Gastroesophageal sphincter (tissue), 4 donors: ENCODE results near the gene TMEM203. TPM values are rescaled to one million over a fixed set of nuclear protein-coding genes. Genes with fewer than 3 reads are reported as not detected.

Experiments
- ATAC-seq: fragments of 150-250 bp; one replicate; pipeline ENCODE4 v1.9.1; 2016; ENCODE audit warnings: mild to moderate bottlenecking, moderate library complexity
- H3K27ac ChIP-seq, 4 donors: fragments of 200-600 bp; sonication (generic) in 3 of 4; 1 replicate in 3 of 4; 2 replicates in 1 of 4; pipeline ENCODE4 v1.5.1; 2016 to 2019
- H3K27me3 ChIP-seq: fragments of 200-600 bp; sonication (generic); one replicate; pipeline ENCODE4 v1.5.1; 2019
- H3K36me3 ChIP-seq, 2 donors: fragments of 200-600 bp; sonication (generic); one replicate each; pipeline ENCODE4 v1.5.1; 2019; ENCODE audit warnings: control low read depth in 1 of 2
- H3K4me1 ChIP-seq, 3 donors: fragments of 200-600 bp; sonication (generic); 1 replicate in 2 of 3; 2 replicates in 1 of 3; pipeline ENCODE4 v1.5.1; 2016 to 2019; ENCODE audit warnings: control low read depth in 2 of 3
- H3K4me3 ChIP-seq, 2 donors: fragments of 200-600 bp; sonication (generic); one replicate each; pipeline ENCODE4 v1.5.1; 2019; ENCODE audit warnings: mild to moderate bottlenecking in 1 of 2, moderate library complexity in 1 of 2
- H3K9me3 ChIP-seq, 3 donors: fragments of 200-600 bp; sonication (generic); one replicate each; pipeline ENCODE4 v1.5.1; 2017 to 2019; ENCODE audit warnings: control low read depth in 2 of 3
- CTCF ChIP-seq, 4 experiments: fragments of 200-600 bp in 2 of 4; fragments of 450-650 bp in 2 of 4; sonication (generic) in 1 of 4; IDR thresholded peaks; one replicate each; pipeline ENCODE4 v1.5.1; 2017 to 2019; ENCODE audit warnings: antibody characterized with exemption in 4 of 4, mild to moderate bottlenecking in 2 of 4, moderate library complexity in 2 of 4
- EP300 ChIP-seq: sonication (generic); formaldehyde crosslinking; IDR thresholded peaks from one replicate; pipeline ENCODE4 v1.6.1; 2017; ENCODE audit warnings: antibody characterized with exemption, mild to moderate bottlenecking
- POLR2A ChIP-seq, 2 donors: fragments of 450-650 bp; IDR thresholded peaks; one replicate each; pipeline ENCODE4 v1.6.1; 2017; ENCODE audit warnings: antibody characterized with exemption in 2 of 2, mild to moderate bottlenecking in 2 of 2, moderate library complexity in 1 of 2
- POLR2AphosphoS5 ChIP-seq: sonication (generic); formaldehyde crosslinking; IDR thresholded peaks from one replicate; pipeline ENCODE4 v1.6.1; 2017; ENCODE audit warnings: antibody characterized with exemption
- WGBS, 2 donors: methylation state at CpG; one replicate each; pipeline ENCODE4 v1.1.5; 2018; ENCODE audit warnings: low coverage in 1 of 2; 5-methylcytosine and 5-hydroxymethylcytosine counted together
- total RNA-seq, 4 donors: library from RNA; depleted of rRNA; stranded (reverse); fragments of >200 nt; gene quantifications; one replicate each; pipeline ENCODE4 v1.1.0, GENCODE V29; 2016

TMEM203 gene
- total RNA-seq, 4 donors from 2014 or later, result 21.9 to 36.1 (median 29.1) TPM

- Histone ChIP-seq H3K9me3 (no peaks in the 10 kb centered on the region), H3K36me3 (peaks cover 0 to 26% of the 10 kb centered on the region in 2 donors), H3K4me1 (peaks cover 6 to 74% (median 24%) of the 10 kb centered on the region in 3 donors), H3K27ac (peak overlapping the region in 2 of 4 donors; percentile 16 to 97), H3K4me3 (no peak overlapping the region), H3K27me3 (no peaks in the 10 kb centered on the region)
- WGBS, 2 donors, result no CpG with 5 or more reads among the region's 22 CpGs
- no peak for ATAC-seq
- TF ChIP-seq POLR2A (IDR thresholded peaks at IDR 0.05), result no peak
Measured at GRCh38 chr9:137191691-137192447, 13.6 kb downstream of the TMEM203 start.

- no peak overlapping the region for H3K4me3 ChIP-seq
- no peaks in the 10 kb centered on the region for H3K9me3 ChIP-seq
- peaks cover 0 to 29% of the 10 kb centered on the region in 2 donors for H3K36me3 ChIP-seq
- H3K27ac ChIP-seq, result peak overlapping the region in 3 of 4 donors; percentile 16 to 99 (median 97)
- H3K4me1 ChIP-seq, result peaks cover 6 to 79% (median 30%) of the 10 kb centered on the region in 3 donors
- H3K27me3 ChIP-seq, result no peaks in the 10 kb centered on the region
- TF ChIP-seq POLR2AphosphoS5, result no peak
- no peak for TF ChIP-seq CTCF (IDR thresholded peaks at IDR 0.05)
- TF ChIP-seq EP300, result no peak
- TF ChIP-seq POLR2A (IDR thresholded peaks at IDR 0.05), result no peak
- ATAC-seq, result no peak
- WGBS, 2 donors, result 70% methylated on average over 3 of the region's 3 CpGs; no CpG with 5 or more reads in 1 of the 2 donors
Measured at GRCh38 chr9:137191245-137191644, 14.2 kb downstream of the TMEM203 start.

- 40 to 92% methylated on average over 1 to 2 of the region's 9 CpGs for WGBS, 2 donors
- no peak for TF ChIP-seq CTCF (IDR thresholded peaks at IDR 0.05)
- no peak for TF ChIP-seq EP300
- TF ChIP-seq POLR2A (IDR thresholded peaks at IDR 0.05), result no peak
- TF ChIP-seq POLR2AphosphoS5, result no peak
- ATAC-seq, result no peak
- H3K27me3 ChIP-seq, result no peaks in the 10 kb centered on the region
- peaks cover 0 to 38% of the 10 kb centered on the region in 2 donors for H3K36me3 ChIP-seq
- H3K4me3 ChIP-seq, result no peak overlapping the region
- H3K4me1 ChIP-seq, result peaks cover 6 to 79% (median 36%) of the 10 kb centered on the region in 3 donors
- H3K27ac ChIP-seq, result peak overlapping the region in 3 of 4 donors; percentile 97 to 99 (median 99)
- no peaks in the 10 kb centered on the region for H3K9me3 ChIP-seq
Measured at GRCh38 chr9:137190315-137190856, 15.1 kb downstream of the TMEM203 start.

- Histone ChIP-seq H3K27me3 (no peaks in the 10 kb centered on the region), H3K4me1 (peaks cover 6 to 79% (median 36%) of the 10 kb centered on the region in 3 donors), H3K9me3 (no peaks in the 10 kb centered on the region), H3K36me3 (peaks cover 0 to 46% of the 10 kb centered on the region in 2 donors), H3K4me3 (peak overlapping the region; percentile 63 to 75), H3K27ac (peak overlapping the region; percentile 75 to 99 (median 98))
- 42% methylated on average over 5 of the region's 23 CpGs; no CpG with 5 or more reads in 1 of the 2 donors for WGBS, 2 donors
- ATAC-seq, result no peak
- TF ChIP-seq CTCF (IDR thresholded peaks at IDR 0.05) (peak in 1 of 4 experiments; percentile 13), POLR2A (IDR thresholded peaks at IDR 0.05) (no peak)
Measured at GRCh38 chr9:137189297-137190295, 15.9 kb downstream of the TMEM203 start.
